Astrocyte of the hippocampus (primary cell): ENCODE data around the gene ARFGEF3.

Source experiments
- DNase-seq: peaks from one replicate; pipeline ENCODE4 v3.0.0; 2011; ENCODE audit warnings: low read depth, low spot score

The ARFGEF3 gene

DNA sequence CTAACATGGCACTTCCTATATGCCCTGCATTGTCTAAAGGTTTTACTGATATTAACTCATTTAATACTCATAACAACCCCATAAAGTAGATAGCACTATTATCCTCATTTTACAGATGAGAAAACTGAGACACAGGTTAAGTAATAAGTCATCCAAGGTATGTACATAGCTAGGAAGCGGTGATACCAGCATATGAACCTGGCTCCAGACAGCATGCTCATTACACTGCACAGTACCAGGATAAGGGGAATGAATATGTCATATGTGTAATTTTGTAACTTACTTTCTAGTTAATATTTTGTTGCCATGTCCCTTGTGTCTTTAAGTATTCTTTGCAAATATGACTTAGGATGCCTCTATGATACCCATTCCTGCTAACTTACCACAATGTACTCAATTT lies 109.7 kb downstream of the ARFGEF3 start:
- no peak for DNase-seq

DNA sequence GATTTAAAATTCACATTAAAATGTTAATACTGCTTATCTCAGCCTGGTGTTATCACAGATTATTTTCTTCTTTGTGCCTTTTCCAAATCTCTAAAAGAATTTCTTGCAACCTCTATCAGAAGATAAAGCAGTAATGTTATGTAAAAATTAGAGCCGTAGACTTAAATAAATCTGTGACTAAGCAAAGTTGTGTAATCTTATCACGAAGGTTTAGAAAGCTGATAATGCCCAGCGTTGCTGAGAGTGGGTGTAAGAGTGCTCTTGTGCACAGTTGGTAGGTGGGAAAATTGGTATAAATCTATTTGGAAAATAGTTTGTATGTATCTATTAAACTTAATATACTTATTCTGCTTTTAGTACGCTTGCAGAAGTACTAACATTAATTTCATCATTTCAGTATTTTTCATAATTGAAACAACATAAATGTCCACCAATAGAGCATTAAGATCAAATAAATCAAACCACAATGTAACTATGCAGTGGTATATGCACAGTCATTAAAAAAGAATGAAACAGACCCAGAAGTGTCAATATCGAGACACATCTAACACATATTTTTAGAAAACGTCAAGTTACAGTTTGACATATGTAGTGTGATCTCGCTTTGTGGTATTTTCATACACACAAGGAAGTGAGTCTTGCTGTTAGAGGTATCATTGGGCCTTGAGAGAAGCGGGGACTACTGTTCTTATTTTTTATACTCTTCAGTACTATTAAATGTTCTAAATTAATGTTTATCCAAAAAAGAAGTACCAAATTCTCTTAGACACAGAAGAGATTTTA lies 111.0 kb downstream of the ARFGEF3 start:
- peak; percentile 26 for DNase-seq

DNA sequence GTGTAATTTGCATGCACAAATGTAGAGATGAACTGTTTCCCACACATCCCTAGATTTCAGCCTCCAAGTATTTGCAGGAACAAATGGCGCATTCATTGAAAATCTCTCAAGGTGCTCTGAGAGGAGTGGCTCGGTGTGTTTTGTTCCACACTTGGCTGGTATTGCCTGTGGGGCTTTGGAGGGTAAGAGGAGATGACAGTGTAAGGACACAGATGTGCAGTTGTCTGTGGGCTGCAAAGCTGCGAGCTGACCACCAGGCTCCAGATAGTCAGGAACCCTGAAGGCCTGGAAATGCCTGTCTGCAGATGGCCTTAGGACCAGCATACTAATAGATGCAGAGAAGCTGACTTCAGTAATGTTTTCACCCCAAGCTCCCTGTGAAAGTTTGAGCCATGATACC lies 114.2 kb downstream of the ARFGEF3 start:
- DNase-seq, result no peak

DNA sequence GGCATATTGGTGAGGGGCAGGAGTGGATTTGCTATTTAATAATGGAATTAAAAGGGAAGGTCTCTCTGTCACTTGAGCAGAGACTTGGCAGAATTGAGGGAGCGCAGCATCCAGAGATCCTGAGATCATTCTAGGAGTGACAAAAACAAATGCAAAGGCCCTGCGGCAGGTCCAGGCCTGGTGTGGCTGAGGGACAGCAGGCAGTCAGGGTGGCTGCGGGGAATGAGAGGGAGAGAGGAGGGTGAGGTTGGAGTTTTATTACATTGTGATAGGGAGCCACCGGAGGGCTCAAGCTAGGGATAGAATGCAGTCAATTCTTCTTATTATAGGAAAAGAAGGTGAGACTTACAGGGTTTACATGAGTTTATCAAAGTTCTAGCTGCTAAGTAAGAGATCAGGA lies 116.1 kb downstream of the ARFGEF3 start:
- no peak for DNase-seq

DNA sequence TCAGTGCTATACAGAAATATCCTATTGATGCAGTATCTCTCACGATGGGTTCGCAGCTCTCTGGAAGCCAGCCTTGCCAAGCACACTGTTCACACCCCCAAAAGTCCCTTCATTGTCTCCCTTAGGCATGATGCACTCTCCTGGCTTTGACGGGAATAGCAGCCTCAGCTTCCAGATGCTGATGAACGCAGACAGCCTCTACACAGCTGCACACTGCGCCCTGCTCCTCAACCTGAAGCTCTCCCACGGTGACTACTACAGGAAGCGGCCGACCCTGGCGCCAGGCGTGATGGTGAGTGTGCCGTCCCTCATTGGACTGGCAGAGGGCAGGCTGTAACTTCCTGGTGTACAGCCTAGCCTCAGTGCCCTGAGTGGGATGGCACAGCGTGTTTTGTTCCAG lies 116.6 kb downstream of the ARFGEF3 start:
- DNase-seq, result peak; percentile 19

DNA sequence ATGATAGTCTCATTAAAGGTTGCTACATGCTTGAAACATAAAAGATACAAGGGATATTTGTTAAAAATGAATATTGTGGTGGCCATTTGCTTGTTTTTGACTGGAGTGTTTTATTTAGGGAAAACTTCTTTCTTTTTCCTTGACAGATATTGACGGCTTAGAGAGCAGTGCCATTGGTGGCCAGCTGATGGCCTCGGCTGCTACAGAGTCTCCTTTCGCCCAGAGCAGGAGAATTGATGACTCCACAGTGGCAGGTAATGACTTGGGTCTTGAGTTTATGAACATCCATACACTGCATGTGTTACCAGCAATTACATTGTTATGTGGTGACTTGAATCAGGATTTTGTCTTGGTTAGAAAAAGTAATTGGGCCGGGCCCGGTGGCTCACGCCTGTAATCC lies 124.1 kb downstream of the ARFGEF3 start:
- DNase-seq, result no peak

DNA sequence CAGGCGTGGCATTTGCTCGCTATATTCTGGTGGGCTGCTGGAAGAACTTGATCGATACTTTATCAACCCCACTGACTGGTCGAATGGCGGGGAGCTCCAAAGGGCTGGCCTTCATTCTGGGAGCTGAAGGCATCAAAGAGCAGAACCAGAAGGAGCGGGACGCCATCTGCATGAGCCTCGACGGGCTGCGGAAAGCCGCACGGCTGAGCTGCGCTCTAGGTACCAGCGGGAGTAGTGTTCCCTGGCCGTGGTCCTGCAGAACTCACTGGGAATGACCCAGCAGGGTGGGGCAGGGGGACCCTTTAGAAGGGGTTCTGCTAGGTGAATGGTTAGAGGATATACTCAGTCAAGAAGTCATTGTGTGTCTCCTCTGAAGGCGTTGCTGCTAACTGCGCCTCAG lies 125.0 kb downstream of the ARFGEF3 start:
- DNase-seq, result no peak

DNA sequence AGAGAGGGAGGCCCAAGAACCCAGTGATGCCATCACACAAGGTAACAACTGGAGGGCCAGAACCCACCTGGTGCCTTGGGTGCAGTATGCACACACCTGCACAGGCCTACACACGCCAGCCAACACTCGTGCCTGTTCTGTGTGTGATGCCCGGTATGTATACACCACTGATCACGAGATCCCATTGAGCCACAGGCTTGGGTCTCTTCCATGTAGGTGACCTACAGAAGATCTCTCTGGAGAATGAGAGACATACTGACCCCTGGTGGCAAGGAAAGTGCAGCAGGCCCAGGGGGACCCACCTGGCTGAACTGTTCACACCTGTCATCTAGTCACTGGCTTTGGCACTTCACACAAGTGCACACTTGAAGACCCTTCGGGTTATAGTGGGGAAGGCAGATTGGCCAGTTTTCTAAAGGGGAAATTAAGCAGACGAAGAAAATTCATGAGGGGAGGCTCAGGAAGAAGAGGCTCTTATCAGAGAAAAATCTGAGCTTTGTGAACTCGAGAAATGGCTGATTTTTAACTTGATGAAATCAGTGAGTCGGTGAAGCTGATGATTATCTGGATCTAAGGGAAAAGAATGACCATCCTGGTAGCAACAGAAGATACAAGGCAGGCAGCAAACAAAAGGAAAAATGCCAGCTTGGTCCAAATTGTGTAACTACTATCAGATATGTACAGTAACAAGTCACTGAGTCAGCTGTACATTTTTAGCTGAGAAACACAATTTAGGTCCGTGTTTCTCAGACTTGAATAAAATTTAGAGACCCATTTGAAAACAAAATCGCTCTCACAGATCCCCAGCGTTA lies 125.6 kb downstream of the ARFGEF3 start:
- no peak for DNase-seq

DNA sequence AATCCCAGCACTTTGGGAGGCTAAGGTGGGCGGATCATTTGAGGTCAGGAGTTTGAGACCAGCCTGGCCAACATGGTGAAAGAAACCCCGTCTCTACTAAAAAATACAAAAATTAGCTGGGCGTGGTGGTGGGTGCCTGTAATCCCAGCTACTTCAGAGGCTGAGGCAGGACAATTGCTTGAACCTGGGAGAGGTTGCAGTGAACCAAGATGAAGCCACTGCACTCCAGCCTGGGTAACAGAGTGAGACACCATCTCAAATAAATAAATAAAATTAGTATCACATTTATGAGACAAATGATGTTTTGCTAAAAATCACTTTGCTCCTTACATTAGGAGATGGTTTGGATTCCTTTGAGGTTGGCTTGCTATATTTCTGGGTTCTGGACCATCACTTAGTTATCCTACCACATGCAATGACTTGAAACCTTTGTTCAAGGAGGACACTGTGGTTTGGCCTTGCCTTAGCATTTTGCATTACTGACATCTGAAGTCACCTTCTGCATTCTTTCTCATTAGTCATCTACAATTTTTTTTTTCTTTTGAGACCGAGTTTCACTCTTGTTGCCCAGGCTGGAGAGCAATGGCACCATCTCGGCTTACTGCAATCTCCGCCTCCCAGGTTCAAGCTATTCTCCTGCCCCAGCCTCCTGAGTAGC lies 126.8 kb downstream of the ARFGEF3 start:
- peak; percentile 90 for DNase-seq

DNA sequence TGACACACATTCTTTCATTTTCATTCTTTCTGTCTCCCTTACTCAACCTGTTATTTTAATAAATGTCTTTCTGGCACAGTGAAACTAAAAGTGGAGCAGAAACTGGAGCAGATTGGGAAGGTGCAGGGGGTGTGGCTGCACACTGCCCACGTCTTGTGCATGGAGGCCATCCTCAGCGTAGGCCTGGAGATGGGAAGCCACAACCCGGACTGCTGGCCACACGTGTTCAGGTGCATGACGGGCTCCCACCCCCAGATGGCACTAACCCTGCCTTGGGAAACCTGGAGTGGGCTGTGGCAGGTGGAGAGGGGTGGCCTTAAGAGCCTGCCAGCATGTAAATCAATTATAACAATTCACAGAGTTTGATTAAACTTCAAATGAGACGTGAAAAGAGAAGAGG lies 128.0 kb downstream of the ARFGEF3 start:
- no peak for DNase-seq

DNA sequence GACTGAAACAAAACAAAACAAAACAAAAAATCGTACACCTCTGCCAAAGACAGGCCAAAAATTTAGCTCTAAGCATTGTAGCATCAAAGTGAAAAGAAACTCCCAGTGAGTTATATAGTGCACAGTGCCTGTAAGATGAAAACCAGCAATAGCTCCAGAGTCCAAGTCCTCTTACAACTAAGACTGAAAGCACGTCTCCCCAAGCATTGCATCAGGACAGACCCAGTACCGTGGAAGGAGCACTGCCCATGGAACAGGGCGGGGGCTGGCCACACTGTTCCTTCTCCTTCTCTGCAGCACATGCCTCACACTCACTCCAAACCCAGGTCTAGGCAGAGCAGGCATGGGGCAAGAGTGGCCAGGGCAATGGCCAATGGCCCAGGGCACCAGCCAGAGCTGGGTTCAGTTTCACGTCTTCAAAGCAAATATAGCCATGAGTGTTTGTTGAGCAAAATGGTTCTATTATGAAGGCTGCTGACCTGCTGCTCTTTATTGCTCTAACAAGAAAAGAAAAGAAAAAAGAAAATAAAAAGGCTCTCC lies 128.8 kb downstream of the ARFGEF3 start:
- no peak for DNase-seq

DNA sequence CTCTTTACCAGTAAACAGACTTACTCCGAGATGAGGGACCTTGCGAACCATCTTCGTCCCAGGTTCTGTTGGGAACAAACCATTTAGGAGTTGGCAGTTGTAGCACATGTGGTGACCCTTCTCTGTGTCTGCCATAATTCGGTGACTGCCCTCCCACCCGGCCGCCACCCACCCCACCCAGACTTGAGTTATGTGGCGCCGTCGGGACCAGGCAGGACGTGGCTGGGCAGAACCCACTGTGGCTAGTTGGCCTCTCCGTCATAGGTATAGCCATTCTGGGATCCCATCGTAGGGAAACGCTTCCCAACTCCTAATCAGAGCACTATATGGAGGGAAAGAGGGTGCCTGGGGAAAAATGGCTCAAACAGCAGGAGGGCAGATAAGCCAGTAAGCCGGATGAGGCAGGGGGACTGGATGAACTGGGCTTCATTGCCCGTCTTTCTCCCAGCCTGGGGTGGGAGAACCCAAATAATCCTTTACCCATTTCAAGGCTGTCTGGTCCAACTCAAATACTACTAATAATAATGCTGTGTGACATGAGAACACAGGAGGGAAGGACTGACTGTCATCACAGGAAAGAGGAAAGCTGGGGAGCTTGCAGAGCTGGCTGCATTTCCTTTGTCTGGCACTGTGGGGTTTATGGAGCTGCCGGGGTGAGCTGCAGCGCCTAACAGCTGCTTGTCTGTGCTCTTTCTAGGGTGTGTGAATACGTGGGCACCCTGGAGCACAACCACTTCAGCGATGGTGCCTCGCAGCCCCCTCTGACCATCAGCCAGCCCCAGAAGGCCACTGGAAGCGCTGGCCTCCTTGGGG lies 129.5 kb downstream of the ARFGEF3 start:
- DNase-seq, result no peak

DNA sequence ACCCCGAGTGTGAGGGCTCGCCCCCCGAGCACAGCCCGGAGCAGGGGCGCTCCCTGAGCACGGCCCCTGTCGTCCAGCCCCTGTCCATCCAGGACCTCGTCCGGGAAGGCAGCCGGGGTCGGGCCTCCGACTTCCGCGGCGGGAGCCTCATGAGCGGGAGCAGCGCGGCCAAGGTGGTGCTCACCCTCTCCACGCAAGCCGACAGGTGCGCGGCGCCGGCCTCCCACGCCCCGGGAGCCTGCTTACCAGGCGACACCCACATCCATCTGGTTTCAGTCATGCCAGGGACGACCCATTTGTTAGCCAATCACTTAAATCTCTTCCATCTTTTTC lies 130.1 kb downstream of the ARFGEF3 start:
- no peak for DNase-seq

DNA sequence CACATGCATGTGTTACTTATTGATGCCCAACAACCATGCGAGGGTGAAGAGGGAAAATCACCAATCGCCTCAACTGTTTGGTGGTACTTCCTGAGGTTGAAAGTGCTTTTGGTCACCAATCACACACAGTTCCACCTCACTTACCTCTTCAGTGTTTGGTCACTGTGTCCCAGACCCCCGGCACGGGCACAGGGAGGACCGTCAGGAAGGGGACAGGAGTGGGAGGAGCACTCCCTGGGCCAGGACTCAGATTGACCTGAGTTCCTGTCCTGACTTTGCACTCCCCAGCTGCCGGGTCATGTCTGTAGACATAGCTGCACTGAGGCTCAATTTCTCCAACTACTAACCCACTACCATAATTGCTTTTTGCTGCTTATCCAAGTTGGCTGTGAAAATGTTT lies 130.7 kb downstream of the ARFGEF3 start:
- DNase-seq, result no peak

DNA sequence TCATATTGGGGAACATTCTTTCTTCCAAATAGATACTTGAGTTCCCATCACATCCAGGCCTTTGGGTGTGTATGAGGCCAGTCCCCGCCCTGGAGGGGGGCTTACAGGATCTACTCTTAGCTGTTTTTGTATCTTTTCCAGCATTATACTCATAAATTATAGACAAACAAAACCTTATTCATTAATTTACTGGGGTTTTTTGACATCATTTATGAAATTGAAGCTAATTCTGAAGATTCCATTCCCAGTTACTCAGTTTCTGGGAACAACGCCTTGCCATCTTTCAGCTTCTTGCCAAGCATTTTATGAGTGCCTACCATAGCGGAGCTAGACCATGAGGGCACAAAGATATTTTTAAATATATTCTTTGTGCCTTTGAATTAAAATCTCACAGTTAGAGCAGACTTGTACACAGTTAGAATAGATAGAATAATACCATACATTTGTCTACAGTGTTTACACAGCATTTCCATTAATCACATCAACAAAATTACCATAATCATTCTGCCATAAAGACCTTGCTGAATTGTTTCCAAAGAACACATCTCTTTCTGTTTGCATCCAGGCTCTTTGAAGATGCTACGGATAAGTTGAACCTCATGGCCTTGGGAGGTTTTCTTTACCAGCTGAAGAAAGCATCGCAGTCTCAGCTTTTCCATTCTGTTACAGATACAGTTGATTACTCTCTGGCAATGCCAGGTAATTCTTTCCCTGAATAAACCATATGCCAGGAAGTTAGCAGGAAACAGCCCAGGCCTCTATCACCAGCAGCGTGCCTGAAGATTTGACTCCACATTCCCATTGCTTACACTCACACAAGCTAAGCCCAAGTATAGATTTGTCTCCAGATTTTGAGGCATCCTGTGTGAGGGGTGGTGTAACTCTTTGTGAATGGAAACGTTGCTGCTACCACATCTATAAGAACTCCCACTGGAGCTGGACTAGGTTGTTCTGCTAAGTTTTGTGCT lies 132.0 kb downstream of the ARFGEF3 start:
- peak; percentile 38 for DNase-seq

DNA sequence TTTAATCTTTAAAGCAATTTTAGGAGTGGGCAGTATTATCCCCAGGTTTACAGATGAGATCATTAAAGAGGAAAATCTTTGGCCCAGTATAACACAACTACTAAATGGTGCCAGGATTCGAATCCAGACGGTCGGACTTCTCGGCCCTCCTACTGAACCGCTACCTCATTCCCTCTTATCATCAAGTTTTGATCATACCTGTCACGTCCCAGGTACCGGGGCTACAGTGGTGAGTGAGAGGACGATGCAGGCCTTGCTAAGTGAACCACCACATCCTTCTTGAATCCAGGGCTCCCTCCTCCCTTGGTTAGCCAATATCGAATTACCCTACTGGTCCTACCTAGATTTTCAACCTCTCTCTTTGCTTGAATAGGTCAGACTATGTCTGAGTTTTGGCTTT lies 134.6 kb downstream of the ARFGEF3 start:
- no peak for DNase-seq

DNA sequence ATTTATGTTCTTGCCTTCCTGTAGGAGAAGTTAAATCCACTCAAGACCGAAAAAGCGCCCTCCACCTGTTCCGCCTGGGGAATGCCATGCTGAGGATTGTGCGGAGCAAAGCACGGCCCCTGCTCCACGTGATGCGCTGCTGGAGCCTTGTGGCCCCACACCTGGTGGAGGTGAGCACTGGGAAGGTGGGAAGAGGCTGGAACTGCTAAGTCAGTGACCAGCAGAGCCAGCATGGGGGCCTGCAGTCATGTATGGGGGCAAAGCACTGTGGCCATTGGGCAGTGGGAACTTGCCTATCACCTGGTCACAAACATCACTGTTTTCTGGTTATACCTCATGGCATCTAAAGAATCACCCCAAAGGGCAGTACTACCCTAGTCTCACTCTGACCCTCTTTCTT lies 135.0 kb downstream of the ARFGEF3 start:
- DNase-seq, result no peak

DNA sequence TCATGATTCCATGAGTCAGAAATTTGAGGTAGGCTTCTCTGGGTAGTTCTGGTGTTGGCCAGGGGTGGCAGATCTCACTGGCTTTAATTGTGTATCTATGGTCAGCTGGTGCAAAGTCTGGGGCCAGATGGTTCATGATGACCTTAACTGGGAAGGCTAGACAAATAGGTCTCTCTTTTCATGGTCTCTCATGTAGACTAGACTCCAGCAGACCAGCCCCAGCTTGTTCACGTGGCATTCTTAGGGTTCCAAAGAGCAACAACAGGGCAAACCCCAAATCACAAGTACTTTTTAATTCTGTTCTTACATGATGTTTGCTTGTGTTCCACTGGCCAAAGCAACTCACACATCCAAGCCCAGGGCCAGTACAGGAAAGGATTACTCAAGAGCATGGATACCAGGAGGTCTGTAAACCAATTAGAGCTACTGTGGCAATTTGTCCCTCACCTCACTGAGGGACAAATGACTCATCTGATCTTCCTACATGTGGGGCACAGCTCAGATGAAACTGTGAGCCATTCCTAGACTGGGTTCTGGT lies 136.1 kb downstream of the ARFGEF3 start:
- DNase-seq, result no peak

DNA sequence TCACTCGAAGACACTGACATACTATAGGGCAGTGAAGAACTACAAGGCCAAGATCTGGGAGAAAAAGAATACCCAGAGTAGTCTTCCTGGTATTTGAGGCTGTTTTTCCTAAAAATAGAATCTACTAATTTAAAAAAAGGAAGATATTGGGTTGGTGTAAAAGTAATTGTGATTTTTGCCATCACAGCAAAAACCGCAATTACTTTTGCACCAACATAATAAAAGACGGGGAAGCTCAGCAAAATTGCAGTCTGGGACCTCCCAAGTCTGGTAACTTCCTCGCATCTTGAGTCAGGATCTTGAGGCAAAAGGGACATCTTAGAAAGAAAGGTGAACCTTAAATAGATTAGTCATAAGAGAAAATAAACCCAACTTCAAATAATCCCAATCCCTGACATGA lies 138.7 kb downstream of the ARFGEF3 start:
- no peak for DNase-seq

DNA sequence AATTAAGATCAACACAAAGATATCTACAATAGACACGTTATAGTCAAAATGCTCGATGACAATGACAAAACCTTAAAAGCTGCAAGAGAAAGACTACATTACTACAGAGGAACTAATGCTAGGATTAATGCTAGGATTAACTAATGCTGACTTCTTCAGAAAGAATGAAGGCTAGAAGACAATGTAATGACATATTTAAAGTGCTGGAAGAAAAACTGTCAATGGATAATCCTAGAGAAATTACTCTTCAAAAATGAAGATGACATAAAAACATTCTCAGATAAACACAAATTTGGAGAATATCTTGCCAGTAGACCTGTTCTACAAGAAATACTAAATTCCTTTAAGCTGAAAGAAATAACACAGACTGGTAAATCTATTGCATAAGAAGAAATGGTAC lies 140.8 kb downstream of the ARFGEF3 start:
- no peak for DNase-seq
